ENCODE data around the gene CNIH3.

Gene CNIH3

GRCh38 chr1:224617410-224618355 is 1.6 kb downstream of the CNIH3 start:
- Histone ChIP-seq H3K9ac (ENCODE audit: low read depth, low read length) (no peak overlapping the region), H3K9me3 (replicated peaks; ENCODE audit: low read length) (no peaks in the 10 kb centered on the region), H3K27me3 (ENCODE audit: control insufficient read depth, insufficient read depth, low read length) (peaks cover 63% of the 10 kb centered on the region), H3K4me3 (ENCODE audit: low read length) (no peak overlapping the region), H3K36me3 (ENCODE audit: insufficient read depth, low read length) (no peaks in the 10 kb centered on the region), H3K4me2 (ENCODE audit: low read length) (peak overlapping the region; percentile 76), H3K4me1 (ENCODE audit: control insufficient read depth, insufficient read depth, low read length) (peaks cover 14% of the 10 kb centered on the region)

- Histone ChIP-seq H3K9ac (ENCODE audit: low read depth, low read length) (no peak overlapping the region), H3K36me3 (ENCODE audit: insufficient read depth, low read length) (no peaks in the 10 kb centered on the region), H3K4me1 (ENCODE audit: control insufficient read depth, insufficient read depth, low read length) (peaks cover 27% of the 10 kb centered on the region), H3K27me3 (ENCODE audit: control insufficient read depth, insufficient read depth, low read length) (peaks cover 63% of the 10 kb centered on the region), H3K4me3 (ENCODE audit: low read length) (no peak overlapping the region), H3K4me2 (ENCODE audit: low read length) (no peak overlapping the region), H3K9me3 (replicated peaks; ENCODE audit: low read length) (no peaks in the 10 kb centered on the region)
Observed at GRCh38 chr1:224619209-224619608, 3.1 kb downstream of the CNIH3 start.

DNA sequence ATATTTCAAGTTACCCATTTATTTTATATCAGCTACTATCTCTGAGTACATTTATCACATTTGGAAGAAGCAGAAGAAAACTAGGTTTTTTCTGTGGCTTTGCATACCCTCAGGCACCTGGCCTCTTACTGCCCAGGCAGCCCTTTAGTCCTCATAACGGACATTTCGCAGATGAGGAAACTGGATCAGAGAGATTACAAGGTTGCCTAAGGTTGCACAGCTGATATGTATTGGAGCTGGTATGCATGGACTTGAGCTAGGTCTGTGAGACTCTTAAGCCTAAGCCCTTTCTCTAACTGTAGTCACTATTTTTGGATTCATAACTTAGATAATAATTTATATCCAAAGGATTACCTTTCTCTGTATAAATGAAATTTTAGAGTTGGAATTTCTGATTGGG is 4.0 kb downstream of the CNIH3 start:
- Histone ChIP-seq H3K27me3 (ENCODE audit: control insufficient read depth, insufficient read depth, low read length) (peaks cover 60% of the 10 kb centered on the region), H3K4me3 (ENCODE audit: low read length) (no peak overlapping the region), H3K9ac (ENCODE audit: low read depth, low read length) (no peak overlapping the region), H3K4me2 (ENCODE audit: low read length) (no peak overlapping the region), H3K36me3 (ENCODE audit: insufficient read depth, low read length) (no peaks in the 10 kb centered on the region), H3K4me1 (ENCODE audit: control insufficient read depth, insufficient read depth, low read length) (peaks cover 34% of the 10 kb centered on the region), H3K9me3 (replicated peaks; ENCODE audit: low read length) (no peaks in the 10 kb centered on the region)

DNA sequence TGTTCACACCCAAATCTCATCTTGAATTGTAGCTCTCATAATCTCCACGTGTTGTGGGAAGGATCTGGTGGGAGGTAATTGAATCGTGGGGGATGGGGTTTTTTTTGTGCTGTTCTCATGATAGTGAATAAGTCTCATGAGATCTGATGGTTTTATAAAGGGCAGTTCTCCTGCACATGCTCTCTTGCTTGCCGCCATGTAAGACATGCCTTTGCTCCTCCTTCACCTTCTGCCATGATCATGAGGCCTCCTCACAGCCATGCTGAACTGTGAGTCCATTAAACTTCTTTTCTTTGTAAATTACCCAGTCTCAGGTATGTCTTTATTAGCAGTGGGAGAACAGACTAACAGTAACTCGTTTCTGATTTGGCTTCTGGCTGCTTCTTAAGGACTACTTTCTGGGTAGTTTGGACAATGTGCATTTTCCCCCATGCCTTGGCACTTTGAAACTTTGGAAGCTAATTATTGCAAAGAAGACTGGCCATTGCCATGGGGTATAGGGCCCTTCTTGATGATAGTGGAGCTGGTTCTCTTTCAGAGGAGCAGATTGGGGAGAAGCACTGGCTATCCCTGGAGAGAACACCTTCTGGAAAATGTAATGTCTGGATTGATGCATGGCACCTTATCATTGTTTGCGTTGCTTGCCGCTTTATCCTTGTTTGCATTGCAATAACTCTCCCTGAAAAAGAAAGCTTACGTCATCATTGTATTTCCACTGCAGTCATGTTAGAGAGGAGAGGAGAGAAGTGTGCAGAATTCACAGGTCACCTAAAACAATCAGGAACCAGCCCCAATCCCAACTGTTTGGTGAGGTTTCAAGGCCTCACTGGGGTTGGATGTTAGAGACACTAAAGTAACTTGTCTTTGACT is 5.9 kb downstream of the CNIH3 start:
- H3K36me3 ChIP-seq (ENCODE audit: insufficient read depth, low read length), result no peaks in the 10 kb centered on the region
- peaks cover 42% of the 10 kb centered on the region for H3K27me3 ChIP-seq (ENCODE audit: control insufficient read depth, insufficient read depth, low read length)
- peaks cover 32% of the 10 kb centered on the region for H3K4me1 ChIP-seq (ENCODE audit: control insufficient read depth, insufficient read depth, low read length)
- no peak overlapping the region for H3K9ac ChIP-seq (ENCODE audit: low read depth, low read length)
- H3K4me2 ChIP-seq (ENCODE audit: low read length), result no peak overlapping the region
- H3K9me3 ChIP-seq (replicated peaks; ENCODE audit: low read length), result no peaks in the 10 kb centered on the region
- H3K4me3 ChIP-seq (ENCODE audit: low read length), result no peak overlapping the region

- H3K4me3 ChIP-seq (ENCODE audit: low read length), result no peak overlapping the region
- peak overlapping the region; percentile 65 for H3K4me2 ChIP-seq (ENCODE audit: low read length)
Observed at GRCh38 chr1:224622831-224623230, 6.7 kb downstream of the CNIH3 start.

GRCh38 chr1:224623310-224623714 is 7.2 kb downstream of the CNIH3 start:
- H3K4me3 ChIP-seq (ENCODE audit: low read length), result no peak overlapping the region
- no peaks in the 10 kb centered on the region for H3K36me3 ChIP-seq (ENCODE audit: insufficient read depth, low read length)
- H3K9ac ChIP-seq (ENCODE audit: low read depth, low read length), result peak overlapping the region; percentile 29
- no peaks in the 10 kb centered on the region for H3K9me3 ChIP-seq (replicated peaks; ENCODE audit: low read length)
- peaks cover 30% of the 10 kb centered on the region for H3K4me1 ChIP-seq (ENCODE audit: control insufficient read depth, insufficient read depth, low read length)
- H3K27me3 ChIP-seq (ENCODE audit: control insufficient read depth, insufficient read depth, low read length), result peaks cover 29% of the 10 kb centered on the region
- peak overlapping the region; percentile 65 for H3K4me2 ChIP-seq (ENCODE audit: low read length)

More at GRCh38 chr1:224622831-224623230, 6.7 kb downstream of the CNIH3 start:
- no peak overlapping the region for H3K9ac ChIP-seq (ENCODE audit: low read depth, low read length)
- H3K4me1 ChIP-seq (ENCODE audit: control insufficient read depth, insufficient read depth, low read length), result peaks cover 30% of the 10 kb centered on the region
- H3K9me3 ChIP-seq (replicated peaks; ENCODE audit: low read length), result no peaks in the 10 kb centered on the region
- H3K36me3 ChIP-seq (ENCODE audit: insufficient read depth, low read length), result no peaks in the 10 kb centered on the region
- peaks cover 34% of the 10 kb centered on the region for H3K27me3 ChIP-seq (ENCODE audit: control insufficient read depth, insufficient read depth, low read length)

GRCh38 chr1:224623743-224624333 is 7.7 kb downstream of the CNIH3 start:
- H3K27me3 ChIP-seq (ENCODE audit: control insufficient read depth, insufficient read depth, low read length), result peaks cover 24% of the 10 kb centered on the region
- peaks cover 30% of the 10 kb centered on the region for H3K4me1 ChIP-seq (ENCODE audit: control insufficient read depth, insufficient read depth, low read length)
- H3K9me3 ChIP-seq (replicated peaks; ENCODE audit: low read length), result no peaks in the 10 kb centered on the region
- H3K36me3 ChIP-seq (ENCODE audit: insufficient read depth, low read length), result no peaks in the 10 kb centered on the region
- H3K4me2 ChIP-seq (ENCODE audit: low read length), result peak overlapping the region; percentile 65
- no peak overlapping the region for H3K4me3 ChIP-seq (ENCODE audit: low read length)
- peak overlapping the region; percentile 29 for H3K9ac ChIP-seq (ENCODE audit: low read depth, low read length)

DNA sequence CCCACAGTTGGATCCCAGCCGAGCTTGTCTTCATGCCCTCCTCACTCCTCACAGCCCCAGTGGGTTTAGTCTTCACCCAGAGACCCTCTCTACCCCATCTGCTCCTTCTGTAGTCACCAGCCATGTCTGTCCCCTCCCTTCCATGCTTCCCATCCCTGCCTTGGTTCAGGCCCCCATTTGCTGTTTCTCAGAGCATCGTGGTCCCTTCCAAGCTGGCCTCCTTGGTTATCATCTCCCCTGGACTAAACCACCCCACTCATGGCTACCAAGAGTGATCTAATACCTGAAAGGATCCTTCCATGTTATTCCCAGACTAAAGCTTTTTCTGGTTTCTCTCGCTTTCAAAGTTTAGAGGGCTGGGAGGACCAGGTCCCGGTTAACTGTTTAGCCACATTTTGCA is 8.3 kb downstream of the CNIH3 start:
- peaks cover 18% of the 10 kb centered on the region for H3K27me3 ChIP-seq (ENCODE audit: control insufficient read depth, insufficient read depth, low read length)
- peaks cover 30% of the 10 kb centered on the region for H3K4me1 ChIP-seq (ENCODE audit: control insufficient read depth, insufficient read depth, low read length)
- H3K9ac ChIP-seq (ENCODE audit: low read depth, low read length), result no peak overlapping the region
- H3K4me3 ChIP-seq (ENCODE audit: low read length), result no peak overlapping the region
- H3K4me2 ChIP-seq (ENCODE audit: low read length), result peak overlapping the region; percentile 27
- H3K9me3 ChIP-seq (replicated peaks; ENCODE audit: low read length), result no peaks in the 10 kb centered on the region
- H3K36me3 ChIP-seq (ENCODE audit: insufficient read depth, low read length), result no peaks in the 10 kb centered on the region

DNA sequence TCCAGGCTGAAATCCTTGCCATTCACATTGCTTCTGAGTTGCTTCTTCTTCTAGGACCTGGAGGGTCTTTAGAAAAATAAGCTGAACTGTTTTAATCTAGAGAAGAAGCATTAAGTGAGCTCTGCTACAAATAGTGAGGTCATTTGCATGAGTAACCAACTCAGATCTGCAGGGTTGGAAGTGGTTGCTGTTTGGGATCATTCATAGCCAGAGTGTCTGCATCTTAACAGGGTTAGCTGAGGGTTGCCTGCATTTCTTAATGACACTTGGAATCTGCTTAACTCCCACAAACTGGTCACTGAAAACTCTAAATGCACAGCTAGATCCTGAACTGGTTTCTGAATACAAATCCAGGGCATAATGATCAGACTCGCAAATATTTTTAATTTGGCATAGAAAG is 9.9 kb downstream of the CNIH3 start:
- H3K36me3 ChIP-seq (ENCODE audit: insufficient read depth, low read length), result no peaks in the 10 kb centered on the region
- H3K4me1 ChIP-seq (ENCODE audit: control insufficient read depth, insufficient read depth, low read length), result peaks cover 30% of the 10 kb centered on the region
- H3K27me3 ChIP-seq (ENCODE audit: control insufficient read depth, insufficient read depth, low read length), result peaks cover 5% of the 10 kb centered on the region
- H3K9me3 ChIP-seq (replicated peaks; ENCODE audit: low read length), result no peaks in the 10 kb centered on the region
- H3K4me3 ChIP-seq (ENCODE audit: low read length), result no peak overlapping the region
- no peak overlapping the region for H3K4me2 ChIP-seq (ENCODE audit: low read length)
- no peak overlapping the region for H3K9ac ChIP-seq (ENCODE audit: low read depth, low read length)

DNA sequence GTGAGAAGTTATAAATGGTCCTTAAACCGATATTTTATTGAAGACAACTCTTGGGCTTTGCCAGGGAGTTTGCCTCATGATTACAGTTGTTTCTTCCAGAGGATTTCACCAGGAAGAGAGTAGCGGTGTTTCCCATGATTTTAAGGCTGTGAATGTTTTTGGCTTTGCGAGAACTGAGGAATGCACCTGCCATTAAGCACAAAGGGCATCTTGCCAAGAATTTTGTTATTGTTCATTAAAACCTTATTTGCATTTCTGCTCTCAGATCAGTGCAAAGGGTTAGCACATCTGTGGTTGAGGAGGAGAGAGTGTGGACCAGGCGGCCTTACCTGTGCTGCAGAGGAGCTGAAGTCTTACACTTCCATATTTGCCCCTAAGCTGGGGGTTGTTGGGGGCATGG is 13.8 kb downstream of the CNIH3 start:
- Histone ChIP-seq H3K9ac (ENCODE audit: low read depth, low read length) (no peak overlapping the region), H3K4me2 (ENCODE audit: low read length) (no peak overlapping the region), H3K9me3 (replicated peaks; ENCODE audit: low read length) (no peaks in the 10 kb centered on the region), H3K27me3 (ENCODE audit: control insufficient read depth, insufficient read depth, low read length) (no peaks in the 10 kb centered on the region), H3K4me1 (ENCODE audit: control insufficient read depth, insufficient read depth, low read length) (peaks cover 14% of the 10 kb centered on the region), H3K36me3 (ENCODE audit: insufficient read depth, low read length) (no peaks in the 10 kb centered on the region), H3K4me3 (ENCODE audit: low read length) (no peak overlapping the region)

- H3K36me3 ChIP-seq (ENCODE audit: insufficient read depth, low read length), result no peaks in the 10 kb centered on the region
- H3K4me1 ChIP-seq (ENCODE audit: control insufficient read depth, insufficient read depth, low read length), result peaks cover 16% of the 10 kb centered on the region
- H3K9ac ChIP-seq (ENCODE audit: low read depth, low read length), result no peak overlapping the region
Observed at GRCh38 chr1:224631462-224632115, 15.5 kb downstream of the CNIH3 start.

More at GRCh38 chr1:224631462-224632115, 15.5 kb downstream of the CNIH3 start:
- Histone ChIP-seq H3K9me3 (replicated peaks; ENCODE audit: low read length) (no peaks in the 10 kb centered on the region), H3K4me3 (ENCODE audit: low read length) (no peak overlapping the region), H3K4me2 (ENCODE audit: low read length) (no peak overlapping the region), H3K27me3 (ENCODE audit: control insufficient read depth, insufficient read depth, low read length) (no peaks in the 10 kb centered on the region)
